ENCODE data around the gene SPOCD1. TPM values are rescaled to one million over a fixed set of nuclear protein-coding genes. Genes with fewer than 3 reads are reported as not detected.

The SPOCD1 gene
- total RNA-seq, 1 experiment from 2014 or later: 0.54 TPM

DNA sequence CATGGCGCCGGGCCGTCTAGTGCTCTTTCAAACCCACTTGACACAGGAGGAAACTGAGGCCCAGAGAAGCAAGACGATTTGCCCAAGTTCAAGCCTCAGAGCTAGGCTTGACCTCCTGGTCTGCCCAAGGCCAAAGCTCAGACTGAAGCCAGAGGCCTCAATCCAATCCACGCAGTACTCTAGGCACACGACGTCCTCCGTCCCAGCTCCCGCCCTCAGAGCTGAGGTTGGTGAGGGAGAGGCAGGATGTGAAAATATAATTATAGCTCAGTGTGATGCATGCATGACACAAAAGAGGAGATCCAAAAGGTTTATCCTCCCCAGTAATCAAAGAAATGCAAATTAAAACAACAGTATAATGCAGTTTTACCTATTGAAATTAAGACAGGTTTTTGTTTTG, 36.1 kb downstream of the SPOCD1 start:
- ChIA-PET CTCF (no interaction called here), POLR2A (no interaction called here)
- ATAC-seq: no peak
- Histone ChIP-seq H3K4me1 (ENCODE audit: control insufficient read depth, insufficient read depth, low read length) (peaks cover 5% of the 10 kb centered on the region; the same call in 1 of the 2 replicates), H3K4me3 (ENCODE audit: low read depth in 2 of 2, low read length in 2 of 2) (no peak overlapping the region), H3K27ac (ENCODE audit: low read length) (no peak overlapping the region), H3K36me3 (ENCODE audit: control insufficient read depth, insufficient read depth, low read length) (no peaks in the 10 kb centered on the region), H3K27me3 (ENCODE audit: control insufficient read depth, insufficient read depth, low read length) (no peaks in the 10 kb centered on the region), H3K9me3 (ENCODE audit: control insufficient read depth, insufficient read depth, low read depth, low read length) (no peaks in the 10 kb centered on the region)
- intact Hi-C loops (cut with micrococcal nuclease; ENCODE audit: unreplicated experiment): loop anchor here (10.0 kb wide), 1 partner anchor 215 kb away; no protein-coding TSS in a partner anchor
- in situ Hi-C loops (cut with HindIII; ENCODE audit: low pct_unique_long_range_greater_than_20kb, low sequenced_read_pairs): no loop called here
- TF ChIP-seq SIN3A (IDR thresholded peaks at IDR 0.05; ENCODE audit: borderline replicate concordance, insufficient read depth, low read depth, low read length): no peak
- TF ChIP-seq, protein P1, sequence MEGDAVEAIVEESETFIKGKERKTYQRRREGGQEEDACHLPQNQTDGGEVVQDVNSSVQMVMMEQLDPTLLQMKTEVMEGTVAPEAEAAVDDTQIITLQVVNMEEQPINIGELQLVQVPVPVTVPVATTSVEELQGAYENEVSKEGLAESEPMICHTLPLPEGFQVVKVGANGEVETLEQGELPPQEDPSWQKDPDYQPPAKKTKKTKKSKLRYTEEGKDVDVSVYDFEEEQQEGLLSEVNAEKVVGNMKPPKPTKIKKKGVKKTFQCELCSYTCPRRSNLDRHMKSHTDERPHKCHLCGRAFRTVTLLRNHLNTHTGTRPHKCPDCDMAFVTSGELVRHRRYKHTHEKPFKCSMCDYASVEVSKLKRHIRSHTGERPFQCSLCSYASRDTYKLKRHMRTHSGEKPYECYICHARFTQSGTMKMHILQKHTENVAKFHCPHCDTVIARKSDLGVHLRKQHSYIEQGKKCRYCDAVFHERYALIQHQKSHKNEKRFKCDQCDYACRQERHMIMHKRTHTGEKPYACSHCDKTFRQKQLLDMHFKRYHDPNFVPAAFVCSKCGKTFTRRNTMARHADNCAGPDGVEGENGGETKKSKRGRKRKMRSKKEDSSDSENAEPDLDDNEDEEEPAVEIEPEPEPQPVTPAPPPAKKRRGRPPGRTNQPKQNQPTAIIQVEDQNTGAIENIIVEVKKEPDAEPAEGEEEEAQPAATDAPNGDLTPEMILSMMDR (IDR thresholded peaks at IDR 0.05): no peak
- no peak for TF ChIP-seq POLR2AphosphoS5 (IDR thresholded peaks at IDR 0.05; ENCODE audit: low read depth, low read length)
- TF ChIP-seq TCF7L2 (IDR thresholded peaks at IDR 0.05; ENCODE audit: low read depth, low read length): no peak
- no peak for TF ChIP-seq REST (IDR thresholded peaks at IDR 0.05; ENCODE audit: insufficient read depth in 1 of 2, low read depth in 2 of 2, low read length in 1 of 2)
- no TSS peak for BruUV-seq (replicated peaks)
- DNase-seq (ENCODE audit: low read depth, low spot score): no peak

- Histone ChIP-seq H3K36me3 (ENCODE audit: control insufficient read depth, insufficient read depth, low read length) (no peaks in the 10 kb centered on the region), H3K27ac (ENCODE audit: low read length) (no peak overlapping the region), H3K4me1 (ENCODE audit: control insufficient read depth, insufficient read depth, low read length) (peaks cover 2% of the 10 kb centered on the region; the same call in 1 of the 2 replicates), H3K27me3 (ENCODE audit: control insufficient read depth, insufficient read depth, low read length) (no peaks in the 10 kb centered on the region; the same call in 1 of the 2 replicates), H3K4me3 (ENCODE audit: low read depth in 2 of 2, low read length in 2 of 2) (no peak overlapping the region), H3K9me3 (ENCODE audit: control insufficient read depth, insufficient read depth, low read depth, low read length) (no peaks in the 10 kb centered on the region)
- TF ChIP-seq, protein P1 (IDR thresholded peaks at IDR 0.05): no peak
- no peak for TF ChIP-seq TCF7L2 (IDR thresholded peaks at IDR 0.05; ENCODE audit: low read depth, low read length)
- intact Hi-C loops (cut with micrococcal nuclease; ENCODE audit: unreplicated experiment) (no loop called here), in situ Hi-C loops (cut with HindIII; ENCODE audit: low pct_unique_long_range_greater_than_20kb, low sequenced_read_pairs) (no loop called here)
- CTCF ChIA-PET: interaction anchor here (0.7 kb wide), 1 partner anchor 12 kb away, joined by 3 read pairs; no protein-coding TSS in a partner anchor
- POLR2A ChIA-PET: no interaction called here
- no TSS peak for BruUV-seq (replicated peaks)
- DNase-seq (ENCODE audit: low read depth, low spot score) (no peak), ATAC-seq (no peak)
Observed at GRCh38 chr1:31778763-31779488, 36.9 kb downstream of the SPOCD1 start.

All from Panc1 (cell line).